Measurements from ENCODE around the gene ASAP2. TPM values are rescaled to one million over a fixed set of nuclear protein-coding genes. Genes with fewer than 3 reads are reported as not detected.

ASAP2 gene
- total RNA-seq, 1 experiment from 2014 or later = 12.6 TPM

- H2BK120ac ChIP-seq (ENCODE audit: low read depth, low read length, poor library complexity, severe bottlenecking) = no peak overlapping the region
- H3K14ac ChIP-seq (ENCODE audit: insufficient read depth, low read length) = no peak overlapping the region
- H3K23ac ChIP-seq (ENCODE audit: insufficient read length, low read depth, low read length) = no peak overlapping the region
- no peaks in the 10 kb centered on the region for H3K9me3 ChIP-seq (ENCODE audit: control insufficient read depth, low read depth, low read length)
- H3K4me1 ChIP-seq (ENCODE audit: insufficient read depth, low read length) = peaks cover 9% of the 10 kb centered on the region; the same call in 1 of the 2 replicates
- TF ChIP-seq CTCF (conservative IDR thresholded peaks at IDR 0.05) = no peak
- H3K79me2 ChIP-seq (ENCODE audit: insufficient read depth, low read length) = no peaks in the 10 kb centered on the region
- Mint-ChIP-seq H3K9me3 (no peaks in the 10 kb centered on the region), H3K4me1 (peaks cover 32 to 39% of the 10 kb centered on the region in 2 experiments), H3K4me3 (no peak overlapping the region), H3K27me3 (ENCODE audit: low read depth) (no peaks in the 10 kb centered on the region; the same call in 1 of the 2 replicates), H3K27ac (no peak overlapping the region), H3K36me3 (ENCODE audit: insufficient read depth in 1 of 3, low read depth in 3 of 3) (peaks cover 0 to 18% (median 3%) of the 10 kb centered on the region in 3 experiments; a peak in 4 of 7 replicates)
- no peak overlapping the region for H2BK20ac ChIP-seq (ENCODE audit: low read depth, low read length, poor library complexity, severe bottlenecking)
- no peak overlapping the region for H4K91ac ChIP-seq (ENCODE audit: insufficient read length, low read depth, low read length)
- no peak overlapping the region for H3K9ac ChIP-seq (ENCODE audit: extremely low read depth, insufficient read length, low read length)
- no peak overlapping the region for H2BK5ac ChIP-seq (ENCODE audit: insufficient read length, low read length)
- no peak overlapping the region for H3K4me2 ChIP-seq (ENCODE audit: insufficient read depth, insufficient read length, low read length)
- no peaks in the 10 kb centered on the region for H4K20me1 ChIP-seq (ENCODE audit: control insufficient read depth, insufficient read depth, insufficient read length)
- 100% methylated on average over 1 of the region's 12 CpGs for WGBS (ENCODE audit: extremely low coverage, insufficient read length, low lambda C conversion rate)
- no peak overlapping the region for H2AK5ac ChIP-seq (ENCODE audit: insufficient read length, low read length)
- no peak overlapping the region for H4K5ac ChIP-seq (ENCODE audit: insufficient read length, low read depth, low read length)
- no peak overlapping the region for H3K18ac ChIP-seq (ENCODE audit: insufficient read length, low read depth, low read length)
- no peak overlapping the region for H3K56ac ChIP-seq (ENCODE audit: insufficient read length, low read depth, low read length)
- H3K27ac ChIP-seq (ENCODE audit: insufficient read length, low read depth, low read length) = no peak overlapping the region
- H3K27me3 ChIP-seq (ENCODE audit: insufficient read depth, low read length) = no peaks in the 10 kb centered on the region
- no peaks in the 10 kb centered on the region for H3K79me1 ChIP-seq (ENCODE audit: insufficient read depth, low read depth, low read length, poor library complexity, severe bottlenecking)
- no peaks in the 10 kb centered on the region for H3K23me2 ChIP-seq (ENCODE audit: insufficient read length, low read depth, low read length, poor library complexity, severe bottlenecking)
- H3T11ph ChIP-seq (ENCODE audit: low read length) = no peak overlapping the region
- no peak overlapping the region for H4K8ac ChIP-seq (replicated peaks; ENCODE audit: insufficient read length, low read depth, low read length)
- H3K4ac ChIP-seq (ENCODE audit: low read depth, low read length) = no peak overlapping the region
- no peak overlapping the region for H2BK15ac ChIP-seq (ENCODE audit: low read depth, low read length)
- H2BK12ac ChIP-seq (ENCODE audit: insufficient read length, low read depth, low read length) = no peak overlapping the region
- DNase-seq = no peak
- no peak overlapping the region for H2AFZ ChIP-seq (ENCODE audit: low read length)
Measured at GRCh38 chr2:9286554-9287399, 80.2 kb downstream of the ASAP2 start.

Measured in H9 (cell line).